ENCODE results near the gene PUSL1.

PUSL1 gene

DNA sequence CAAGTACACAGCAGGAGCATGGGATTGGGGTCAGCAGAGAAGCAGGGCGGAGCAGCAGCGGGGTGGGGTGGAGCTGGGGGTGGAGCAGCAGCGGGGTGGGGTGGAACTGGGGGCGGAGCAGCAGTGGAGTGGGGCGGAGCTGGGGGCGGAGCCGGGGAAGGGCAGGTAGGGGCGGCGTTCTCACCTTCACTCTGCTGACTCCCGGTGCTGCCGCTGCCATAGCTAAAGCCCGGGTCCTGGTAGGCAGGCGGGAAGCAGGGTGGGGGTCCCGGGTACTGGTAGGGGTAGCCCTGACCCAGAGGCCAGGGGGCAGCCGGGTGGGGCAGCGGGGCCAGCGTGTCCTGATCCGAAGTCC, 29.4 kb downstream of the PUSL1 start:
- DNase-seq (ENCODE audit: low read depth): no peak
- H3K4me3 ChIP-seq (replicated peaks; ENCODE audit: low read depth, low read length): no peak overlapping the region
- TF ChIP-seq, protein P1, sequence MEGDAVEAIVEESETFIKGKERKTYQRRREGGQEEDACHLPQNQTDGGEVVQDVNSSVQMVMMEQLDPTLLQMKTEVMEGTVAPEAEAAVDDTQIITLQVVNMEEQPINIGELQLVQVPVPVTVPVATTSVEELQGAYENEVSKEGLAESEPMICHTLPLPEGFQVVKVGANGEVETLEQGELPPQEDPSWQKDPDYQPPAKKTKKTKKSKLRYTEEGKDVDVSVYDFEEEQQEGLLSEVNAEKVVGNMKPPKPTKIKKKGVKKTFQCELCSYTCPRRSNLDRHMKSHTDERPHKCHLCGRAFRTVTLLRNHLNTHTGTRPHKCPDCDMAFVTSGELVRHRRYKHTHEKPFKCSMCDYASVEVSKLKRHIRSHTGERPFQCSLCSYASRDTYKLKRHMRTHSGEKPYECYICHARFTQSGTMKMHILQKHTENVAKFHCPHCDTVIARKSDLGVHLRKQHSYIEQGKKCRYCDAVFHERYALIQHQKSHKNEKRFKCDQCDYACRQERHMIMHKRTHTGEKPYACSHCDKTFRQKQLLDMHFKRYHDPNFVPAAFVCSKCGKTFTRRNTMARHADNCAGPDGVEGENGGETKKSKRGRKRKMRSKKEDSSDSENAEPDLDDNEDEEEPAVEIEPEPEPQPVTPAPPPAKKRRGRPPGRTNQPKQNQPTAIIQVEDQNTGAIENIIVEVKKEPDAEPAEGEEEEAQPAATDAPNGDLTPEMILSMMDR (IDR thresholded peaks at IDR 0.05; ENCODE audit: low read length, missing control alignments): no peak

DNA sequence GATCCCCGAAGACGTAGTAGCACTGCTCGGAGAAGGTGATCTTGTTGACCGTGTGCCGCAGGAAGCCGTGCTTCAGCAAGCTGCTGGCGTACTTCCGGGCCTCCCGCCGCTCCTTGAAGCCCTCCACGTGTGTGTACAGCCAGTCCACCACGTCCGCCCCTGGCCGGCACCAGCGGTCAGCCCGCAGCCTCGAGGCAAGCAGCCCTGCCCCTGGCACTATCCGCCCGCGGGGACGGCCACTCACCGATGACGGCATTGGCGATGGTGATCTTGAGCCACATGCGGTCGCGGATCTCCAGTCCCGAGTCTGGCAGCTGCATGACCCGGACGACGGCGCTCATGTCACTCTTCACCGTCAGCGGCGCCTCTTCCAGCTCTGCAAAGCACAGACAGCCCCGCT, 29.9 kb downstream of the PUSL1 start:
- H3K4me3 ChIP-seq (replicated peaks; ENCODE audit: low read depth, low read length): no peak overlapping the region
- no peak for DNase-seq (ENCODE audit: low read depth)
- TF ChIP-seq, protein P1 (IDR thresholded peaks at IDR 0.05; ENCODE audit: low read length, missing control alignments): no peak

DNA sequence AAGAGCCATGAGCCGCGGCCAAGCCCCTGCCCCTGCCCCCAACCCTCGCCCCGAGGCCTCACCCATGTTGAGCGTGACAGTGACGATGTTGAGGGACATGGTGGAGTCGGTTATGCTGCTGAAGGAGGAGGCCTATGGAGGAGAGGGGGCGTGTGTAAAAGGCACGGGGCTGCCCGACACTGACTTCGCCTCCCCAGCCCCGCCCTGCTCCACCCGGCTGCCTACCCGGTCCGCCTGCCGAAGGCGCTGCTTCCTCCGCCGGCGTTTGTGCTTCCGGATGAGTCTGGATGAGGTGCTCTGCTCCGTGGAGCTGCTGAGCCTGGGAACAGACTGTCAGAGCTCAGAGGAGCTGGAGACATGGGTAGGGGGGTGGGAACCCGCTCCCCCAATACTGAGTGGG, 31.8 kb downstream of the PUSL1 start:
- TF ChIP-seq, protein P1 (IDR thresholded peaks at IDR 0.05; ENCODE audit: low read length, missing control alignments): no peak
- H3K4me3 ChIP-seq (replicated peaks; ENCODE audit: low read depth, low read length): no peak overlapping the region
- DNase-seq (ENCODE audit: low read depth): no peak

DNA sequence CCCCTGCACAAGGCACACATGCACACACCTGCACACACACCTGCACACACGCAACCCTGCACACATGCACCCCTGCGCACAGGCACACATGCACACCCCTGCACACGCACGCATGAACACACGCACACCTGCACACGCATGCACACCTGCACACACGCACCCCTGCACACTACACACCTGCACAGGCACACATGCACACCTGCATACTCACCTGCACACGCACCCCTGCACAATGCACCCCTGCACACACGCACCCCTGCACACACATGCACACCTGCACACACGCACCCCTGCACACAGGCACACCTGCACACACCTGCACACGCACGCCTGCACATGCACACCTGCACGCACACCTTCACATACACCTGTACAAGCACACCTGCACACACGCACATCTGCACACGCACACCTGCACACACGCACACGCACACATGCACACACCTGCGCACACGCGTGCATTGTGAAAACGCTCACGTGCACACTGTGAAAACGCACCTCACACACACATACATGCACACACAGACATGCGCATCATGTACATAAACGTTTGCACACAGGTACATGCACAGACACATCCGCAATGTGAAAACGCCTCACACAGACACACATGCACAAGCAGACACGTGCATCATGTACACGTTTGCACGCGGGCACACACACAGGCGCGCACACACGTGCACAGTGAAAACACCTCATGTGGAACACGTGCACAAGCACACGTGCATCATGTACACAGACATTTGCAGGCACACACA, 32.6 kb downstream of the PUSL1 start:
- no peak overlapping the region for H3K4me3 ChIP-seq (replicated peaks; ENCODE audit: low read depth, low read length)
- no peak for DNase-seq (ENCODE audit: low read depth)
- TF ChIP-seq, protein P1 (IDR thresholded peaks at IDR 0.05; ENCODE audit: low read length, missing control alignments): no peak

DNA sequence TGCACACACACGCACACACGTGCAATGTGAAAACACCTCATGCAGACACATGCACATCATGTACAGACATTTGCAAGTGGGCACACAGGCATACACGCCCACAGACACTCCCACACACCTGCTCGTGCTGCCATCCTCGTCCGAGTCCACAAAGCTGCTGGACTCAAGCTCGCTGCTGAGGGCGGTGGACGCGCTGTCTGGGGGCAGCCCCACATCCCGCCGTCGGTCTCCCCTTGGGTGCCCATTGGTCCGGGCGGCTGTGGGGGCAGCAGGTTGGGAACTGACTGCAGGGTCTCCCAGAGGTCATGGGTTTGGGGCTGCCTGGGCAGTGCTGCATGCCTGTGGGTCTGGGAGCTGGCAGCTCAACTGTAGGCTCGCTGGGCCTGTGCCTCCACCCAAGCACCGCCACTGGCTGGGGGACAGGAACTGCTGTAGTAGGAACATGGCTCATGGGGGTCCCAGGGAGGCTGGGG, 33.2 kb downstream of the PUSL1 start:
- H3K4me3 ChIP-seq (replicated peaks; ENCODE audit: low read depth, low read length): no peak overlapping the region
- no peak for DNase-seq (ENCODE audit: low read depth)
- TF ChIP-seq, protein P1 (IDR thresholded peaks at IDR 0.05; ENCODE audit: low read length, missing control alignments): no peak

DNA sequence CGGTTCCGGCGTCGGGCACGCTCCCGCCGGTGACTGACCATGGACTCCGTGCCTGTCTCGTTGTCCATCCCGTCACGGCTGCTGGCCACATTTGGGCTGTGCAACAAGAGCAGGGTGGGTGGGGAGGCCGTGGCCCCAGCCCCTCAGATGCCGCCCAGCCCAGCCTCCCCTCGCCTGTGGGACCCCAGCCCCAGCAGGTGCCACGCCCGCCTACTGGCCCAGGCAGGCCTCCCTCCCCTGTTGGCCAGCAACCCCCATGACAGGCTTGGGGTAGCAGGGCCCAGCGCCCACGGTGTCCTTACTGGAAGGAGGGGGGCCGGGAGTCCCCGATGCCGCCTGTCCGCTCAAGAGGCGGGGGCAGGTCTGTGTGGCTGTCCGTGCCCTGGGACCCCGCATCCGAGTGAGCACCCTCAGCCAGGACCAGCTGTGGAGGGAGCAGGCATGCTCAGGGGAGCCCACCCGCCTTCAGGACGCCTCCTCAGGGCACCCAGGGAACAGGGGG, 33.7 kb downstream of the PUSL1 start:
- TF ChIP-seq, protein P1 (IDR thresholded peaks at IDR 0.05; ENCODE audit: low read length, missing control alignments): no peak
- DNase-seq (ENCODE audit: low read depth): no peak
- H3K4me3 ChIP-seq (replicated peaks; ENCODE audit: low read depth, low read length): no peak overlapping the region
